AG04450 (cell line): ENCODE measurements around the gene SLC8B1. TPM values are rescaled to one million over a fixed set of nuclear protein-coding genes. Genes with fewer than 3 reads are reported as not detected.

ENCODE experiments used
- CTCF ChIA-PET: fragments of 300-600, 350-600 bp; formaldehyde crosslinking; extraction: SDS; loops from one replicate; lab custom pipeline; 2022; ENCODE audit warnings: antibody characterized with exemption, inconsistent platforms; lab: Charles Lee
- POLR2A ChIA-PET: fragments of 350-600 bp; formaldehyde crosslinking; extraction: SDS; loops from one replicate; lab custom pipeline; 2021; ENCODE audit warnings: antibody characterized with exemption, inconsistent platforms; lab: Yijun Ruan, JAX
- DNase-seq: peaks from one replicate; pipeline ENCODE4 v3.0.0-alpha.2; 2011; ENCODE audit warnings: low read depth, low spot score
- H3K27ac ChIP-seq: one replicate; pipeline ENCODE4 v1.5.1; 2012; ENCODE audit warnings: low read depth, low read length, control low read depth
- H3K27me3 ChIP-seq: one replicate; pipeline ENCODE4 v1.6.0; 2012; ENCODE audit warnings: low read length; ENCODE audit not compliant: control insufficient read depth, insufficient read depth
- H3K4me3 ChIP-seq: 2 replicates; pipeline ENCODE4 v1.5.1; 2011; ENCODE audit warnings: mild to moderate bottlenecking, low read depth, low read length, control low read depth
- H3K9me3 ChIP-seq: 2 replicates; pipeline ENCODE4 v1.5.1; 2012; ENCODE audit warnings: low read length; ENCODE audit not compliant: control insufficient read depth, insufficient read depth
- polyA plus RNA-seq: library from polyadenylated mRNA; depleted of rRNA; stranded (reverse); fragments of >200 nt; gene quantifications from 2 replicates; pipeline ENCODE4 v1.2.3, GENCODE V29; 2011
- TF ChIP-seq, protein P1 (sequence below): IDR thresholded peaks from 2 replicates; pipeline ENCODE4 v1.5.1; 2011; ENCODE audit warnings: low read depth, low read length, control low read depth, inconsistent platforms

SLC8B1 gene
- polyA plus RNA-seq, 1 experiment: 12.1 TPM

- POLR2A ChIA-PET: no interaction called here
- TF ChIP-seq, protein P1, sequence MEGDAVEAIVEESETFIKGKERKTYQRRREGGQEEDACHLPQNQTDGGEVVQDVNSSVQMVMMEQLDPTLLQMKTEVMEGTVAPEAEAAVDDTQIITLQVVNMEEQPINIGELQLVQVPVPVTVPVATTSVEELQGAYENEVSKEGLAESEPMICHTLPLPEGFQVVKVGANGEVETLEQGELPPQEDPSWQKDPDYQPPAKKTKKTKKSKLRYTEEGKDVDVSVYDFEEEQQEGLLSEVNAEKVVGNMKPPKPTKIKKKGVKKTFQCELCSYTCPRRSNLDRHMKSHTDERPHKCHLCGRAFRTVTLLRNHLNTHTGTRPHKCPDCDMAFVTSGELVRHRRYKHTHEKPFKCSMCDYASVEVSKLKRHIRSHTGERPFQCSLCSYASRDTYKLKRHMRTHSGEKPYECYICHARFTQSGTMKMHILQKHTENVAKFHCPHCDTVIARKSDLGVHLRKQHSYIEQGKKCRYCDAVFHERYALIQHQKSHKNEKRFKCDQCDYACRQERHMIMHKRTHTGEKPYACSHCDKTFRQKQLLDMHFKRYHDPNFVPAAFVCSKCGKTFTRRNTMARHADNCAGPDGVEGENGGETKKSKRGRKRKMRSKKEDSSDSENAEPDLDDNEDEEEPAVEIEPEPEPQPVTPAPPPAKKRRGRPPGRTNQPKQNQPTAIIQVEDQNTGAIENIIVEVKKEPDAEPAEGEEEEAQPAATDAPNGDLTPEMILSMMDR: no peak
- Histone ChIP-seq H3K9me3 (no peaks in the 10 kb centered on the region; the same call in 1 of the 2 replicates), H3K27me3 (no peaks in the 10 kb centered on the region), H3K27ac (no peak overlapping the region), H3K4me3 (no peak overlapping the region)
- CTCF ChIA-PET: interaction anchor here (0.9 to 5.2 kb wide), 2 partner anchors 110 to 140 kb away, joined by 4 to 53 read pairs; no protein-coding TSS in a partner anchor
- no peak for DNase-seq
These were observed 19.6 kb downstream of the SLC8B1 start for GRCh38 chr12:113315358-113315757.

DNA sequence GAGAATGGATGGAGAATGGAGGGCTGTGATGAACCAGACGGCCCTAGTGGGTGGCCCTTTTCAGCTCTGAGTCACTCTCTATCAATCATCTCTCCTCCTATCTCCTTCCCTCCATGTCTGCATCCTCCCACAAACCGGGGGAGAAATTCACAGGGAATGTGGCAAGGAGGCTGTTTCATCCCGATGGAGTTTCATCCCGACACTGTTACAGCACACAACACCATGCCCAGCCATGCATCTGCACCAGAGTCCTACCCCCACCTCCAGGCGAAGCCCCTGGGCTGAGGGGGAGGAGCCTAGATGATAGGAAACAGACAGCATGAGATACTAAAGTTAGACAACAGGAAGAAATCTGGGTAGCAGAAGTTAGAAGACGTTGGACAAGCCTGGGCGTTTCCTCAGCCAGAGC lies 20.8 kb downstream of the SLC8B1 start:
- Histone ChIP-seq H3K9me3 (no peaks in the 10 kb centered on the region), H3K27ac (peak overlapping the region; percentile 31), H3K4me3 (no peak overlapping the region), H3K27me3 (no peaks in the 10 kb centered on the region)
- TF ChIP-seq, protein P1: no peak
- CTCF ChIA-PET: interaction anchor here (0.5 to 5.2 kb wide), 7 partner anchors 9 to 140 kb away, joined by 3 to 53 read pairs (median 7); partner anchors contain the start of gene SDSL
- POLR2A ChIA-PET: no interaction called here
- DNase-seq: no peak

DNA sequence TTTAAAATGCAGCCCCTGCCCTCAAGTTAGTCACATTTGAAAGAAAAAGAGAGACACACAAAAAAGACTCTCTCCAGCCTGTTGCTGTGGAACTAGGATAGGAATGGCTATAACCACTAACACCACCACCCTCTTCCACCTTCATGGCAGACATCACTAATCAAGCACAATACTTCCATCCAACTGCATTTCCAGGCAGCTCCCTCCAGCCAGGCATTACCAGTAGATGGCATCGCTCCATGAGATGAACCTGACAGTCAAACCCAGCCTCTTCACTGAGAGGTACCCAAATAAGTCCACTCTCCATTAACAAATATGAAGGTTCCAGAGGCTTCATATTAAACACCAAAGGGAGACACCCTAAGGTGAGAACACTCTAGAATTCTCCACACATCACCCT lies 24.4 kb downstream of the SLC8B1 start:
- TF ChIP-seq, protein P1: 0 out of 2 replicates have a peak, but pooled peaks have one; percentile 10
- POLR2A ChIA-PET: no interaction called here
- CTCF ChIA-PET: interaction anchor here (0.7 to 2.3 kb wide), 4 partner anchors 88 to 136 kb away, joined by 3 to 17 read pairs (median 4); no protein-coding TSS in a partner anchor
- Histone ChIP-seq H3K4me3 (no peak overlapping the region), H3K9me3 (no peaks in the 10 kb centered on the region), H3K27ac (no peak overlapping the region), H3K27me3 (no peaks in the 10 kb centered on the region)
- DNase-seq: no peak

- no peak for DNase-seq
- no peaks in the 10 kb centered on the region for H3K9me3 ChIP-seq
- no peaks in the 10 kb centered on the region for H3K27me3 ChIP-seq
- ChIA-PET CTCF (interaction anchor here (0.5 to 1.2 kb wide), 3 partner anchors 18 to 84 kb away, joined by 3 to 5 read pairs (median 3); no protein-coding TSS in a partner anchor), POLR2A (no interaction called here)
- no peak overlapping the region for H3K27ac ChIP-seq
- no peak overlapping the region for H3K4me3 ChIP-seq
- TF ChIP-seq, protein P1: no peak
These were observed 28.5 kb downstream of the SLC8B1 start for GRCh38 chr12:113306382-113306781.

- Histone ChIP-seq H3K27ac (no peak overlapping the region), H3K9me3 (no peaks in the 10 kb centered on the region), H3K4me3 (no peak overlapping the region), H3K27me3 (no peaks in the 10 kb centered on the region)
- DNase-seq: no peak
- ChIA-PET CTCF (no interaction called here), POLR2A (no interaction called here)
- TF ChIP-seq, protein P1: no peak
These were observed 29.5 kb downstream of the SLC8B1 start for GRCh38 chr12:113305281-113305856.
